ENCODE measurements around the gene BOK.
"Not testable (repeated sequence)": the region's sequence is repeated elsewhere in the genome, so short reads cannot be mapped to it uniquely, and the experiment has no call there.

The BOK gene

GRCh38 chr2:241514986-241515737 lies 43.4 kb upstream of the BOK start:
- ATAC-seq (ENCODE audit: low read depth): peak; percentile 5; the same call in 1 of the 3 replicates
- H3K27ac ChIP-seq (ENCODE audit: poor library complexity, severe bottlenecking): no peak overlapping the region

DNA sequence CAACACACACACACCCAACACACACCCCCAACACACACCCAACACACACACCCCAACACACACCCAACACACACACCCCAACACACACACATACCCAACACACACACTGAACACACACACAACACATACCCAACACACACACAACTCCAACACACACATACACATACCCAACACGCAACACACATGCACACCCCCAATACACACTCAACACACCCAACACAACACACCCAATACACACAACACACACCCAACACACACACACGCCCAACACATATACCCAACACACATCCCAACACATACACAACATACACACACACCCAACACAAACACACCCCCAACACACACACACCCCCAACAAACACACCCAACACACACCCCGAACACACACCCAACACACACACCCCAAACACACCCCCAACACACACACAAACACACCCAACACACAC lies 42.0 kb upstream of the BOK start:
- DNase-seq (ENCODE audit: low spot score): no peak
- no peak overlapping the region for H3K27ac ChIP-seq (ENCODE audit: poor library complexity, severe bottlenecking)
- H3K9me3 ChIP-seq (ENCODE audit: severe bottlenecking): no peaks in the 10 kb centered on the region
- TF ChIP-seq, protein P1, sequence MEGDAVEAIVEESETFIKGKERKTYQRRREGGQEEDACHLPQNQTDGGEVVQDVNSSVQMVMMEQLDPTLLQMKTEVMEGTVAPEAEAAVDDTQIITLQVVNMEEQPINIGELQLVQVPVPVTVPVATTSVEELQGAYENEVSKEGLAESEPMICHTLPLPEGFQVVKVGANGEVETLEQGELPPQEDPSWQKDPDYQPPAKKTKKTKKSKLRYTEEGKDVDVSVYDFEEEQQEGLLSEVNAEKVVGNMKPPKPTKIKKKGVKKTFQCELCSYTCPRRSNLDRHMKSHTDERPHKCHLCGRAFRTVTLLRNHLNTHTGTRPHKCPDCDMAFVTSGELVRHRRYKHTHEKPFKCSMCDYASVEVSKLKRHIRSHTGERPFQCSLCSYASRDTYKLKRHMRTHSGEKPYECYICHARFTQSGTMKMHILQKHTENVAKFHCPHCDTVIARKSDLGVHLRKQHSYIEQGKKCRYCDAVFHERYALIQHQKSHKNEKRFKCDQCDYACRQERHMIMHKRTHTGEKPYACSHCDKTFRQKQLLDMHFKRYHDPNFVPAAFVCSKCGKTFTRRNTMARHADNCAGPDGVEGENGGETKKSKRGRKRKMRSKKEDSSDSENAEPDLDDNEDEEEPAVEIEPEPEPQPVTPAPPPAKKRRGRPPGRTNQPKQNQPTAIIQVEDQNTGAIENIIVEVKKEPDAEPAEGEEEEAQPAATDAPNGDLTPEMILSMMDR (IDR thresholded peaks at IDR 0.05; ENCODE audit: poor library complexity, severe bottlenecking): no peak
- no peaks in the 10 kb centered on the region for H3K4me1 ChIP-seq (ENCODE audit: insufficient read depth, poor library complexity, severe bottlenecking)
- H3K36me3 ChIP-seq (ENCODE audit: low read depth): no peaks in the 10 kb centered on the region
- no peak overlapping the region for H3K4me3 ChIP-seq (ENCODE audit: severe bottlenecking)
- no peaks in the 10 kb centered on the region for H3K27me3 ChIP-seq (ENCODE audit: insufficient read depth, poor library complexity, severe bottlenecking)
- no peak for ATAC-seq (ENCODE audit: low read depth)

More at GRCh38 chr2:241514986-241515737, 43.4 kb upstream of the BOK start:
- TF ChIP-seq, protein P1 (IDR thresholded peaks at IDR 0.05; ENCODE audit: poor library complexity, severe bottlenecking): no peak
- no peak for DNase-seq (ENCODE audit: low spot score)
- Histone ChIP-seq H3K27me3 (ENCODE audit: insufficient read depth, poor library complexity, severe bottlenecking) (no peaks in the 10 kb centered on the region), H3K9me3 (ENCODE audit: severe bottlenecking) (no peaks in the 10 kb centered on the region), H3K4me1 (ENCODE audit: insufficient read depth, poor library complexity, severe bottlenecking) (no peaks in the 10 kb centered on the region), H3K4me3 (ENCODE audit: severe bottlenecking) (no peak overlapping the region), H3K36me3 (ENCODE audit: low read depth) (no peaks in the 10 kb centered on the region)

DNA sequence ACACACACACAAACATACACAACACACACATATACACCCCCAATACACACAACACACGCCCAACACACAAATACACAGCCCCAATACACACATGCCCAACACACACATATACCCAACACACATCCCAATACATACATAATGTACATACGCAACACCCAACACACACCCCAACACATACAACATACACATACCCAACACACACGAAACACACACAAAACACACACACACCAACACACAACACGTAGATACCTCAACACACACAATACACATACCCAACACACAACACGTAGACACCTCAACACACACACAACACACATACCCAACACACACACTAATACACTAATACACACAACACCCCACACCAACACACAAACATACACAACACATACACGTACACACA lies 41.2 kb upstream of the BOK start:
- TF ChIP-seq, protein P1 (IDR thresholded peaks at IDR 0.05; ENCODE audit: poor library complexity, severe bottlenecking): no peak
- no peaks in the 10 kb centered on the region for H3K9me3 ChIP-seq (ENCODE audit: severe bottlenecking)
- no peak for ATAC-seq (ENCODE audit: low read depth)
- H3K27me3 ChIP-seq (ENCODE audit: insufficient read depth, poor library complexity, severe bottlenecking): no peaks in the 10 kb centered on the region
- no peak overlapping the region for H3K4me3 ChIP-seq (ENCODE audit: severe bottlenecking)
- DNase-seq (ENCODE audit: low spot score): no peak
- no peak overlapping the region for H3K27ac ChIP-seq (ENCODE audit: poor library complexity, severe bottlenecking)
- no peaks in the 10 kb centered on the region for H3K36me3 ChIP-seq (ENCODE audit: low read depth)
- H3K4me1 ChIP-seq (ENCODE audit: insufficient read depth, poor library complexity, severe bottlenecking): no peaks in the 10 kb centered on the region

GRCh38 chr2:241519669-241520068 lies 38.9 kb upstream of the BOK start:
- no peaks in the 10 kb centered on the region for H3K27me3 ChIP-seq (ENCODE audit: insufficient read depth, poor library complexity, severe bottlenecking)
- H3K36me3 ChIP-seq (ENCODE audit: low read depth): no peaks in the 10 kb centered on the region
- no peak for ATAC-seq (ENCODE audit: low read depth)
- no peaks in the 10 kb centered on the region for H3K4me1 ChIP-seq (ENCODE audit: insufficient read depth, poor library complexity, severe bottlenecking)
- no peak overlapping the region for H3K4me3 ChIP-seq (ENCODE audit: severe bottlenecking)
- DNase-seq (ENCODE audit: low spot score): no peak
- H3K27ac ChIP-seq (ENCODE audit: poor library complexity, severe bottlenecking): no peak overlapping the region
- H3K9me3 ChIP-seq (ENCODE audit: severe bottlenecking): no peaks in the 10 kb centered on the region
- TF ChIP-seq, protein P1 (IDR thresholded peaks at IDR 0.05; ENCODE audit: poor library complexity, severe bottlenecking): no peak

GRCh38 chr2:241522477-241522876 lies 36.1 kb upstream of the BOK start:
- no peak overlapping the region for H3K4me3 ChIP-seq (ENCODE audit: severe bottlenecking)
- no peak for DNase-seq (ENCODE audit: low spot score)
- H3K36me3 ChIP-seq (ENCODE audit: low read depth): no peaks in the 10 kb centered on the region
- TF ChIP-seq, protein P1 (IDR thresholded peaks at IDR 0.05; ENCODE audit: poor library complexity, severe bottlenecking): no peak
- no peak for ATAC-seq (ENCODE audit: low read depth)
- no peaks in the 10 kb centered on the region for H3K27me3 ChIP-seq (ENCODE audit: insufficient read depth, poor library complexity, severe bottlenecking)
- no peaks in the 10 kb centered on the region for H3K4me1 ChIP-seq (ENCODE audit: insufficient read depth, poor library complexity, severe bottlenecking)
- no peak overlapping the region for H3K27ac ChIP-seq (ENCODE audit: poor library complexity, severe bottlenecking)
- no peaks in the 10 kb centered on the region for H3K9me3 ChIP-seq (ENCODE audit: severe bottlenecking)

DNA sequence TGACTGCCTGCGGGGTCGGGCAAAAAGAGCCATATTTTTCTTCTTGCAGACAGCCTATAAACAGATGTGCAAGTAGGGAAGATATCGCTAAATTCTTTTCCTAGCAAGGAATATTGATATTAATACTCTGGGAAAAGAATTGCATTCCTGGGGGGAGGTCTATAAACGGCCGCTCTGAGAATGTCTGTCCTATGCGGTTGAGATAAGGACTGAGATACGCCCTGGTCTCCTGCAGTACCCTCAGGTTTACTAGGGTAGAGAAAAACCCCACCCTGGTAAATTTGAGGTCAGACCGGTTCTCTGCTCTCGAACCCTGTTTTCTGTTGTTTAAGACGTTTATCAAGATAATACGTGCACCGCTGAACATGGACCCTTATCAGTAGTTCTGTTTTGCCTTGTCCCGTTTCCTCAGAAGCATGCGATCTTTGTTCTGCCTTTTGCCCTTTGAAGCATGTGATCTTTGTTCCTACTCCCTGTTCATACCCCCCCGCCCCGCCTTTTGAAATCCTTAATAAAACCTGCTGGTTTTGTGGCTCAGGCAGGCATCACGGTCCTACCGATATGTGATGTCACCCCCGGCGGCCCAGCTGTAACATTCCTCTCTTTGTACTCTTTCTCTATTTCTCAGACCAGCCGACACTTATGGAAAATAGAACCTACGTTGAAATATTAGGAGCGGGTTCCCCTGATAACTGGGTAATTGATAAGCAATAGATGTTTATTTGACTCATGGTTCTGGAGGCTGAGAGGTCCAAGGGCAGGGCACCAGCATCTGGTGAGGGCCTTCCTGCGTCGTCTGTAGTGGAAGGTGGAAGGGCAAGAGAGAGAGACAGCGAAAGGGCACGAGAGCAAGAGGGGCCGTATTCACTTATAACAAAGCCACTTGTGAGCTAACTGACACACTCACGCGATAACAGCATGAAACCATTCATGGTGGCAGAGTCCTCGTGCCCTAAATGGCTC lies 32.4 kb upstream of the BOK start:
- DNase-seq (ENCODE audit: low spot score); H3K4me1 ChIP-seq (ENCODE audit: insufficient read depth, poor library complexity, severe bottlenecking); H3K4me3 ChIP-seq (ENCODE audit: severe bottlenecking); H3K27ac ChIP-seq (ENCODE audit: poor library complexity, severe bottlenecking); H3K27me3 ChIP-seq (ENCODE audit: insufficient read depth, poor library complexity, severe bottlenecking); ATAC-seq (ENCODE audit: low read depth); H3K9me3 ChIP-seq (ENCODE audit: severe bottlenecking); H3K36me3 ChIP-seq (ENCODE audit: low read depth): not testable (repeated sequence)

Measured in RWPE2 (cell line).